ENCODE results near the gene DYRK1A.

DYRK1A gene

GRCh38 chr21:37447288-37447936 is 80.8 kb downstream of the DYRK1A start:
- no peak for DNase-seq (ENCODE audit: extremely low read depth in 1 of 2, low read depth in 1 of 2)

- no peak for DNase-seq (ENCODE audit: extremely low read depth in 1 of 2, low read depth in 1 of 2)
These were observed 82.8 kb downstream of the DYRK1A start for GRCh38 chr21:37449302-37449937.

GRCh38 chr21:37450445-37450941 is 83.9 kb downstream of the DYRK1A start:
- DNase-seq (ENCODE audit: extremely low read depth in 1 of 2, low read depth in 1 of 2), result no peak

GRCh38 chr21:37451446-37451845 is 84.9 kb downstream of the DYRK1A start:
- no peak for DNase-seq (ENCODE audit: extremely low read depth in 1 of 2, low read depth in 1 of 2)

GRCh38 chr21:37452227-37452626 is 85.7 kb downstream of the DYRK1A start:
- no peak for DNase-seq (ENCODE audit: extremely low read depth in 1 of 2, low read depth in 1 of 2)

- DNase-seq (ENCODE audit: extremely low read depth in 1 of 2, low read depth in 1 of 2), result no peak
These were observed 86.8 kb downstream of the DYRK1A start for GRCh38 chr21:37453350-37453749.

GRCh38 chr21:37454869-37455503 is 88.4 kb downstream of the DYRK1A start:
- no peak for DNase-seq (ENCODE audit: extremely low read depth in 1 of 2, low read depth in 1 of 2)

GRCh38 chr21:37455504-37455911 is 88.9 kb downstream of the DYRK1A start:
- DNase-seq (ENCODE audit: extremely low read depth in 1 of 2, low read depth in 1 of 2), result no peak

- DNase-seq (ENCODE audit: extremely low read depth in 1 of 2, low read depth in 1 of 2), result no peak
These were observed 92.2 kb downstream of the DYRK1A start for GRCh38 chr21:37458669-37459276.

- no peak for DNase-seq (ENCODE audit: extremely low read depth in 1 of 2, low read depth in 1 of 2)
These were observed 93.0 kb downstream of the DYRK1A start for GRCh38 chr21:37459575-37459974.

- no peak for DNase-seq (ENCODE audit: extremely low read depth in 1 of 2, low read depth in 1 of 2)
These were observed 93.6 kb downstream of the DYRK1A start for GRCh38 chr21:37460196-37460595.

- no peak for DNase-seq (ENCODE audit: extremely low read depth in 1 of 2, low read depth in 1 of 2)
These were observed 94.9 kb downstream of the DYRK1A start for GRCh38 chr21:37461479-37461878.

GRCh38 chr21:37462087-37462861 is 95.7 kb downstream of the DYRK1A start:
- no peak for DNase-seq (ENCODE audit: extremely low read depth in 1 of 2, low read depth in 1 of 2)

GRCh38 chr21:37463083-37463801 is 96.7 kb downstream of the DYRK1A start:
- no peak for DNase-seq (ENCODE audit: extremely low read depth in 1 of 2, low read depth in 1 of 2)

- DNase-seq (ENCODE audit: extremely low read depth in 1 of 2, low read depth in 1 of 2), result no peak
These were observed 100.5 kb downstream of the DYRK1A start for GRCh38 chr21:37467082-37467481.

GRCh38 chr21:37468909-37469308 is 102.3 kb downstream of the DYRK1A start:
- DNase-seq (ENCODE audit: extremely low read depth in 1 of 2, low read depth in 1 of 2), result no peak

GRCh38 chr21:37469441-37469840 is 102.9 kb downstream of the DYRK1A start:
- no peak for DNase-seq (ENCODE audit: extremely low read depth in 1 of 2, low read depth in 1 of 2)

- no peak for DNase-seq (ENCODE audit: extremely low read depth in 1 of 2, low read depth in 1 of 2)
These were observed 106.0 kb downstream of the DYRK1A start for GRCh38 chr21:37472581-37472980.

- no peak for DNase-seq (ENCODE audit: extremely low read depth in 1 of 2, low read depth in 1 of 2)
These were observed 106.9 kb downstream of the DYRK1A start for GRCh38 chr21:37473491-37473890.

- DNase-seq (ENCODE audit: extremely low read depth in 1 of 2, low read depth in 1 of 2), result no peak
These were observed 107.8 kb downstream of the DYRK1A start for GRCh38 chr21:37474342-37474741.
